SU-DHL-6 (cell line): ENCODE measurements around the gene MYO7B.

Experiments
- H2AFZ ChIP-seq: fragments of 200-600 bp; sonication (generic); 2 replicates; pipeline ENCODE4 v1.6.1; 2014; ENCODE audit warnings: low read depth, mild to moderate bottlenecking, moderate library complexity, mixed read lengths, antibody characterized with exemption, low read length; ENCODE audit not compliant: severe bottlenecking
- H3F3A ChIP-seq: fragments of 200-600 bp; shearing (Covaris generic); 2 replicates; pipeline ENCODE4 v1.6.0; 2016; ENCODE audit warnings: antibody characterized with exemption, mild to moderate bottlenecking; ENCODE audit not compliant: insufficient read depth
- H3K27ac ChIP-seq: fragments of 200-600 bp; sonication (generic); 2 replicates; pipeline ENCODE4 v1.5.1; 2016; ENCODE audit warnings: low read depth, mild to moderate bottlenecking, low read length, moderate library complexity, mixed read lengths
- H3K27me3 ChIP-seq: fragments of 200-600 bp; sonication (generic), shearing (Covaris generic); 2 replicates; pipeline ENCODE4 v1.6.0; 2014; ENCODE audit warnings: mild to moderate bottlenecking, low read length
- H3K36me3 ChIP-seq: fragments of 200-600 bp; sonication (generic); 2 replicates; pipeline ENCODE4 v1.6.1; 2014; ENCODE audit warnings: mild to moderate bottlenecking, low read length, mixed read lengths
- H3K4me2 ChIP-seq: fragments of 300-600, 200-600 bp; shearing (Covaris generic), sonication (generic); 2 replicates; pipeline ENCODE4 v1.6.0; 2014; ENCODE audit warnings: low read length, low read depth, mild to moderate bottlenecking; ENCODE audit not compliant: poor library complexity, severe bottlenecking
- H3K4me3 ChIP-seq: fragments of 200-600 bp; sonication (generic); 2 replicates; pipeline ENCODE4 v1.5.1; 2014; ENCODE audit warnings: antibody characterized with exemption, low read length, mild to moderate bottlenecking, mixed read lengths; ENCODE audit not compliant: insufficient read depth, poor library complexity, severe bottlenecking
- H3K79me2 ChIP-seq: fragments of 200-600 bp; sonication (generic); 2 replicates; pipeline ENCODE4 v1.6.1; 2014; ENCODE audit warnings: mild to moderate bottlenecking, low read length, moderate library complexity; ENCODE audit not compliant: insufficient read depth
- H3K9ac ChIP-seq: fragments of 200-600 bp; sonication (generic); 2 replicates; pipeline ENCODE4 v1.7.0; 2014; ENCODE audit warnings: mild to moderate bottlenecking, low read length
- H3K9me2 ChIP-seq: fragments of 200-600 bp; sonication (generic); replicated peaks from 2 replicates; pipeline ENCODE4 v1.6.1; 2014; ENCODE audit warnings: low read length; ENCODE audit not compliant: insufficient read depth
- H3K9me3 ChIP-seq: fragments of 200-600 bp; sonication (generic); 2 replicates; pipeline ENCODE4 v1.6.1; 2014; ENCODE audit warnings: low read length, mixed read lengths; ENCODE audit not compliant: insufficient read depth
- H4K20me1 ChIP-seq: fragments of 200-600 bp; sonication (generic); 2 replicates; pipeline ENCODE4 v1.6.1; 2014; ENCODE audit warnings: low read depth, mild to moderate bottlenecking, antibody characterized with exemption, low read length, moderate library complexity, mixed read lengths
- CTCF ChIP-seq: fragments of 200-600 bp; sonication (generic); IDR thresholded peaks from one replicate; pipeline ENCODE4 v1.5.1; 2017; ENCODE audit warnings: antibody characterized with exemption, mild to moderate bottlenecking, low read length, moderate library complexity; ENCODE audit not compliant: insufficient read depth, poor library complexity, severe bottlenecking
- EZH2phosphoT487 ChIP-seq: fragments of 200-600 bp; sonication (generic), shearing (Covaris generic); conservative IDR thresholded peaks from 2 replicates; pipeline ENCODE4 v1.6.1; 2018; ENCODE audit warnings: mild to moderate bottlenecking, antibody characterized with exemption, low read length, moderate library complexity, mixed read lengths

MYO7B gene

GRCh38 chr2:127567351-127567854 is 31.9 kb downstream of the MYO7B start:
- H3F3A ChIP-seq, result no peaks in the 10 kb centered on the region
- H3K27ac ChIP-seq, result no peak overlapping the region
- H3K9ac ChIP-seq, result no peak overlapping the region
- no peak overlapping the region for H3K4me2 ChIP-seq
- no peaks in the 10 kb centered on the region for H3K9me3 ChIP-seq
- H2AFZ ChIP-seq, result no peak overlapping the region
- TF ChIP-seq EZH2phosphoT487 (no peak), CTCF (no peak)
- H3K9me2 ChIP-seq, result no peaks in the 10 kb centered on the region
- H3K36me3 ChIP-seq, result no peaks in the 10 kb centered on the region
- no peak overlapping the region for H3K4me3 ChIP-seq
- H4K20me1 ChIP-seq, result no peaks in the 10 kb centered on the region; the same call in 1 of the 2 replicates
- no peaks in the 10 kb centered on the region for H3K27me3 ChIP-seq
- H3K79me2 ChIP-seq, result no peaks in the 10 kb centered on the region

GRCh38 chr2:127568128-127568527 is 32.6 kb downstream of the MYO7B start:
- Histone ChIP-seq H3K4me3 (no peak overlapping the region), H3K27ac (no peak overlapping the region), H3K27me3 (no peaks in the 10 kb centered on the region), H3K4me2 (no peak overlapping the region), H3F3A (no peaks in the 10 kb centered on the region), H3K9me2 (no peaks in the 10 kb centered on the region), H3K36me3 (no peaks in the 10 kb centered on the region), H4K20me1 (no peaks in the 10 kb centered on the region; the same call in 1 of the 2 replicates), H3K9me3 (no peaks in the 10 kb centered on the region), H3K79me2 (no peaks in the 10 kb centered on the region), H3K9ac (no peak overlapping the region), H2AFZ (no peak overlapping the region)
- TF ChIP-seq EZH2phosphoT487 (no peak), CTCF (no peak)

GRCh38 chr2:127569666-127570065 is 34.2 kb downstream of the MYO7B start:
- H3K79me2 ChIP-seq, result no peaks in the 10 kb centered on the region
- no peaks in the 10 kb centered on the region for H3K9me2 ChIP-seq
- H3K9ac ChIP-seq, result no peak overlapping the region
- no peaks in the 10 kb centered on the region; the same call in 1 of the 2 replicates for H4K20me1 ChIP-seq
- H3K36me3 ChIP-seq, result no peaks in the 10 kb centered on the region
- no peaks in the 10 kb centered on the region for H3K27me3 ChIP-seq
- no peaks in the 10 kb centered on the region for H3K9me3 ChIP-seq
- H3K27ac ChIP-seq, result no peak overlapping the region
- H3K4me3 ChIP-seq, result no peak overlapping the region
- no peak overlapping the region for H3K4me2 ChIP-seq
- H3F3A ChIP-seq, result no peaks in the 10 kb centered on the region
- no peak overlapping the region for H2AFZ ChIP-seq
- no peak for TF ChIP-seq EZH2phosphoT487
